HG03025 (cell line): Measurements from ENCODE around the gene ABLIM2.

Source experiments
- ATAC-seq: cut with Tn5 transposase; IDR thresholded peaks from one replicate; pipeline ENCODE4 v1.9.1; 2021; ENCODE audit warnings: mild to moderate bottlenecking, moderate library complexity; ENCODE audit not compliant: unreplicated experiment, low FRiP score

The ABLIM2 gene

GRCh38 chr4:8053688-8054449, 104.7 kb downstream of the ABLIM2 start:
- no peak for ATAC-seq

- ATAC-seq = no peak
Observed at GRCh38 chr4:8052160-8052691, 106.4 kb downstream of the ABLIM2 start.

GRCh38 chr4:8051644-8052043, 107.0 kb downstream of the ABLIM2 start:
- ATAC-seq = no peak

- no peak for ATAC-seq
Observed at GRCh38 chr4:8050555-8051206, 107.9 kb downstream of the ABLIM2 start.

- ATAC-seq = no peak
Observed at GRCh38 chr4:8050180-8050554, 108.4 kb downstream of the ABLIM2 start.

- no peak for ATAC-seq
Observed at GRCh38 chr4:8048856-8049676, 109.5 kb downstream of the ABLIM2 start.

GRCh38 chr4:8047837-8048678, 110.6 kb downstream of the ABLIM2 start:
- no peak for ATAC-seq

GRCh38 chr4:8046925-8047541, 111.6 kb downstream of the ABLIM2 start:
- ATAC-seq = no peak

GRCh38 chr4:8045909-8046308, 112.7 kb downstream of the ABLIM2 start:
- ATAC-seq = no peak

GRCh38 chr4:8044699-8045098, 113.9 kb downstream of the ABLIM2 start:
- ATAC-seq = no peak

GRCh38 chr4:8044244-8044643, 114.4 kb downstream of the ABLIM2 start:
- no peak for ATAC-seq

GRCh38 chr4:8043596-8043995, 115.0 kb downstream of the ABLIM2 start:
- no peak for ATAC-seq

- ATAC-seq = no peak
Observed at GRCh38 chr4:8041868-8042267, 116.7 kb downstream of the ABLIM2 start.

GRCh38 chr4:8041172-8041571, 117.4 kb downstream of the ABLIM2 start:
- ATAC-seq = no peak

- no peak for ATAC-seq
Observed at GRCh38 chr4:8040607-8041006, 118.0 kb downstream of the ABLIM2 start.

GRCh38 chr4:8039853-8040252, 118.8 kb downstream of the ABLIM2 start:
- ATAC-seq = no peak

GRCh38 chr4:8039290-8039689, 119.3 kb downstream of the ABLIM2 start:
- no peak for ATAC-seq

- ATAC-seq = no peak
Observed at GRCh38 chr4:8038719-8039251, 119.8 kb downstream of the ABLIM2 start.

GRCh38 chr4:8038083-8038482, 120.5 kb downstream of the ABLIM2 start:
- no peak for ATAC-seq
